Erythroblast (primary cell): ENCODE measurements around the gene RNF11.

Experiments
- GATA1 ChIP-seq: IDR thresholded peaks from 2 replicates; pipeline ENCODE4 v1.6.1; 2011; ENCODE audit warnings: low read depth, mild to moderate bottlenecking, control low read depth, low read length, moderate library complexity
- POLR2A ChIP-seq: IDR thresholded peaks from 2 replicates; pipeline ENCODE4 v1.6.1; 2011; ENCODE audit warnings: mild to moderate bottlenecking, low read length

DNA sequence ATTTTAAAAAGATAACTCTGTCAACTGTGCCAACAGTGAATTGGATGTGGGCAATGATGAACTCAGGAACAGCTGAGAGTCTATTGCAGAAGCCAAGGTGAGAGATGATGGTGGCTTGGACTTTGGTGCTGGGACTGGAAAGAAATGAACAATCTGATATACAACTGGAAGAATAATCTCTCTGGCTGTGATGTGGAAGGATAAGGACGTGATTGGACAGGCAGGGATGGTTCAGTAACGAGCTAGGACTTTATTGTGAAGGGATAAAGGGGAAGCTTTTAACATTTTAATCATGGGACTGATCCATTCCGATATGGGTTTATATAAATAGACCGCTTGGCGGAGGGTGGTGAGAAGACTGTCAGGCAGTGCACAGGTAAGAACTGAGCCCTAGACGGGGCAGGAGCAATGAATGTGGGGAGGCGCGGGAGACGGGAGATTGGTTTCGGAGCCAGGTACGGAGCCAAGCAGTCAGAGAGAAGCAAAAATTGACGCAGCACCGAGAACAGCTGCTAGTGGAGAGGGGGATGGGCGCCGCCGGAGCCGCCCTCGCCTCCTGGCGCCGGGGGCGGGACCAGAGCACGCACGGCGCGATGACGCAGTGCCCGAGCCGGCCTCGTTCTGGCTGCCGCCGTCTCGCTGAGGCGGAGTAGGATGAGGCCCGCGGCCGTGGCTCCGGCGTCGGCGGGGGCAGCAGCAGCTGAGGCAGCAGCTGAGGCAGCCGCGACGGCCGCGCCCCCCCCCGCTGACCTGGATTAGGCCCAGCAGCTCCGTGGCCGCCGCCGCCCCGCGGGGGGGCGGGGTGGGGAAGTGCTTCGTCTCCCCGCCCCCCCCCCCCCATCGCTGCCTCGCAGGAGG is at the start of gene RNF11:
- TF ChIP-seq POLR2A (peak; percentile 83), GATA1 (no peak)
